ENCODE results near the gene DHRS3.

DHRS3 gene

GRCh38 chr1:12552951-12553921, 64.8 kb downstream of the DHRS3 start:
- DNase-seq (ENCODE audit: low read depth): no peak

DNA sequence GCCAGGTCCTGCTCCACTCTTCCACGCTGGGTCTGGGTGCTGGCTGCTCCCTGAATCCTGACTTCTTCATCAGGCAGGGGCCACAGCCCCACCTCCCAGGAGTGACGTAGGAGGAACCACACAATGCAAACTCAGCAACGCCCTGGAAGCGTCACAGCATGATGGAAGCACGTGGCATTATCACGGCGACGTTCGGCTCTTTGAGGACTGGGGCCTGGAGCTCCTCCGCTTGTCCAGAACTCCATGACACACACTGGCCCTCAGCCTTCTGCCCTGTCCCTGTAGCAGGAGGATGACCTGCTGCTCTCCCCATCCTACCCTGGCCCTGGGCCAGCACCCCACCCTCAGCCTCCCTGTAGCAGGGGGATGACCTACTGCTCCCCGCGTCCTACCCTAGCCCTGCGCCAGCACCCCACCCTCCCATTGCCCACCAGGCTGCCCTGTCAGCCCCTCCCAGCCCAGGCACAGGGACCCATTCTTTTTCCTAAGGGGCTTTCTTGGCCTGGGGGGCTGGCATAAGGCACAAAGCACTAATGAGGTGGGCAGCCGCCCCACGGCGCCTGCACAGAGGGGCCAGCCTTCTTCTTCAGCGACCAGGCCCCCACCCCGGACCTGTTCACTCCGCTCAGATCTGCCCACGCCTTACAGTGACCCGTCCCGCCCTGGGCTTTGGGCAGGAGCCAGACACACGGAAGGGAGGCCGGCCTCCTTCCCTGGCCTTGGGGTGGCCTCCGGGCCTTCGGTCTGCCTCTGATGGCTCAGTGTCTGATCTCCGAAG, 65.7 kb downstream of the DHRS3 start:
- DNase-seq (ENCODE audit: low read depth): no peak

DNA sequence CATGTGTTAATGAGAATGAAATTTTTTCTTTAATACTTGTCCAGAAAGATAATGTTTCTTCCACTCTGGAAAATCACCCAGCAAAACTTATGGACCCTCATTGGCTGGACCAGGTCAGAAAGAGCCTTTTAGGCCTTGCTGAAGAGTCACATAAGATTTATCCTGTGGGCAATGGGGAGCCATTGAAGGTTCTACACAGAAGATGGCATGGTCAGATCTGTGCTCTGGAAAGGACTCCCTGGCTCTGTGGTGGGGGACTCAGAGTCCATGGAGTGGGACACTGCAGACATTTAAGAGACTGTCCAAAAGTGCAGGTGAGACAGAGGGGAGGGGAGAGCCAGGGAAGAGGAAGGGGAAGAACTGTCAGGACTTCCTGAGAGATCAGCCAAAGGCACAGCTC, 66.4 kb downstream of the DHRS3 start:
- DNase-seq (ENCODE audit: low read depth): no peak

- peak; percentile 56 for DNase-seq (ENCODE audit: low read depth)
Observed at GRCh38 chr1:12549460-12550349, 68.3 kb downstream of the DHRS3 start.

GRCh38 chr1:12548973-12549459, 69.0 kb downstream of the DHRS3 start:
- DNase-seq (ENCODE audit: low read depth): no peak

DNA sequence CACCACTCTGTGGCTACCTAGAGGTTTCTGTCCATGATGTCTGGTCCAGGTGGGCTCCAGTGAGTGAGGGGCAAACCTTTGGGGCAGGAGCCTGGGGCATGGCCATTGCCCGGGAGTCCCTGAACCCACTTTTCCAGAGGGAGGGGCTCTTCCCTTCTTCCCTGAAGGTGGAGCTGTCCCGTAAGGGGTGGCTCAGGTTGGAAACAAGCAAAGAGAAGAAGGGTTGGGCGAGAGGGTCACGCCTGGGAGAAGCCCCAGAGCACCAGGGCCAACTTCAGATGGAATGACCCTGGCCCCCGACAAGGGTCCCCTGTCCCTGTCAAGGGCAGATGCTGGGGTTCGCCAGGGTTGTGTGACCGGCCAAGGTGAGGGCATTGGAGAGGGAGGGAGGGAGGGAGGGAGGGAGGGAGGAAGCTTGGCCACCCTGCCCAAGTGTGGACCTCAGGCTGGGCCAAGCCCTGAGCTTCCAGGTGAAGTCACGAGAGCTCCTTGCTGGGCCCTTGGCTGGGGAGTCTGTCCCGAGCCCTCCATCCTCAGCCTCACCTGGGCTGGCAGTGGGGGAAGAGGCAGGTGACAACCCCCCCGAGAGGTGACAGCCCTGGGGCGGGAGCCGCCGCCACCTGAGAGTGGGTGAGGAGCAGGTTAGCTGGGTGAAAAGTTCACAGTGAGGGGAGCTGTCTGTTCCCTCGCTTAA, 69.6 kb downstream of the DHRS3 start:
- DNase-seq (ENCODE audit: low read depth): no peak

DNA sequence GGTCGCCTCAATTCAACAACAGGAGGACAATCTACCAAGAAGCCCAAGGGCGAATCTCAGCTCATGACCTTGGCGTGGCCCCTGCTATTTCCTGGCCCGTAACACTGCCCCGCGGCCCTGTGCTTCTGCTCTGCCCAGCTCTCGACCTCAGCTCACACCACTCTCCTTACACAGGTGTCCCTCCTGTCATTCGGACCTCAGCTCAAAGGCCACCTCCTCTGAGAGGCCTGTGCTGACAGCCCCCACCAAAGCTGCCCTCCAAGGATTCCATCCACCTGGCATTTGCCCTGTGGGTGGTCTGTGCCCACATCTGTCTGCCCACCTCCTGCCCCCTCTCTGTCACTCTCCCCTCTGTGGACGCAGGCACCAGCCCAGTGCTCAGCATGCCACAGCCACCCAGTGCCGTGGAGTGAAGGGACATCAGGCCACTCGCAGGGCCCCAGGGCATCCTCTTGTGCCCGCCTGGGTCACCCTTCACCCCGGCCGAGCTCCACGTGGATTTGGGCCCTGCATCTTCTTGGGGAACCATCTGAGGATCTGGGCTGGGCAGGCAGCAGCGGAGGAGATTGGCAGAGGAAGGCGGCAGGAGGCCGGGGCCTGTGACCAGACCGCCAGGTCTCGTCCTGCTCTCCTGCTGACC, 70.3 kb downstream of the DHRS3 start:
- no peak for DNase-seq (ENCODE audit: low read depth)

GRCh38 chr1:12546771-12547585, 71.0 kb downstream of the DHRS3 start:
- no peak for DNase-seq (ENCODE audit: low read depth)

DNA sequence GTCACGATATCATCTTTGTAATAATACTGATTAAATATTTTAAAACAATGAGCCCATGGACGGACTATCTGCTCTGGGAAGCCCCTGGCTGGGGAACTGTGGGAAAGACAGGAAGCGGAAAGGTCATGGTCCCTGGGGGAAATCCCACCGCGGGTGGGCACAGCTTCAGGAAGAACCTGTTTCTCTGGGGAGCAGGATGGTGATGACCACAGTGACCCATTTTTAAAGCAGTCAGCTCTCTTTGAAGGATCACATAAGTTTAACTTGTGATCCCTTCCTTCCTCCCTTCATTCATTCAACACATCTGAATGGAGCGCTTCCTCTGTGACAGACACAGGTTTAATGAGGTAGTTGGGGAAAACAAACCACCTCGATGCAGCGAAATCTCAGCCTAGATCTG, 73.0 kb downstream of the DHRS3 start:
- DNase-seq (ENCODE audit: low read depth): no peak

GRCh38 chr1:12544357-12544756, 73.7 kb downstream of the DHRS3 start:
- no peak for DNase-seq (ENCODE audit: low read depth)

DNA sequence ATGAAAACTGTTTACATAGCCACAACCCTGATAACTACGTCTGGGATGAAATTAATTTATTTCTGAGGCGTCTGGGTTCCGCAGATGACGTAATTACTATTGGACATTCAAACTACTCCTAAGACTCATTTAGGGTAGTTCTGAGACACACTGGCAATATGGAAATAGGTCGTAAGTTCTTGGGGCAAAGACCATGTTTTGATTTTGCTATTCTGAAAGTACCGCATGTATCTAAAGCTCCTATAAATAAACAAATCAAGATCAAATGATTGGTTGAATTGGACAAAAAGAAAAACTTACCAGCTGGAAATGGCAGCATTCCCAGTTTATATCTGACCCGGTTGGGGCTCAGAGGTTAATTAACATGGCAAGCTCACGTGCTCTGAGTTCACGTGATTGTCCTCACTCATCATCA, 74.3 kb downstream of the DHRS3 start:
- no peak for DNase-seq (ENCODE audit: low read depth)

GRCh38 chr1:12542616-12543592, 75.1 kb downstream of the DHRS3 start:
- DNase-seq (ENCODE audit: low read depth): no peak

DNA sequence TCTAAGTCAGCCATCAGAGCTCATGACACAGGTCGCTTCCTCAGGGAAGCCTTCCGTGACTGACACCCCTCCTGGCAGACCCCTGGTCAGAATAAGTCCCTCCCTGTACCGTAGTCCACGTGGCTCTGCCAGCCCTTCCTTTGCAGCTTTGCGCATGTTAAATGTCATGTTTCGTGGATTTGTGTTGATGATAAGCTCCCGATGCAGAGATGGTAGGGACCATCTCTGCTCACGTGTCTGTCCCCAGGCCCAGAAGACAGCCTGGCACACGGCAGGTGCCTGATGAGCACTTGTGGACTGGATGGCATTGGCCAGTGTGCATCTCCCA, 75.9 kb downstream of the DHRS3 start:
- no peak for DNase-seq (ENCODE audit: low read depth)

- no peak for DNase-seq (ENCODE audit: low read depth)
Observed at GRCh38 chr1:12541274-12542137, 76.5 kb downstream of the DHRS3 start.

DNA sequence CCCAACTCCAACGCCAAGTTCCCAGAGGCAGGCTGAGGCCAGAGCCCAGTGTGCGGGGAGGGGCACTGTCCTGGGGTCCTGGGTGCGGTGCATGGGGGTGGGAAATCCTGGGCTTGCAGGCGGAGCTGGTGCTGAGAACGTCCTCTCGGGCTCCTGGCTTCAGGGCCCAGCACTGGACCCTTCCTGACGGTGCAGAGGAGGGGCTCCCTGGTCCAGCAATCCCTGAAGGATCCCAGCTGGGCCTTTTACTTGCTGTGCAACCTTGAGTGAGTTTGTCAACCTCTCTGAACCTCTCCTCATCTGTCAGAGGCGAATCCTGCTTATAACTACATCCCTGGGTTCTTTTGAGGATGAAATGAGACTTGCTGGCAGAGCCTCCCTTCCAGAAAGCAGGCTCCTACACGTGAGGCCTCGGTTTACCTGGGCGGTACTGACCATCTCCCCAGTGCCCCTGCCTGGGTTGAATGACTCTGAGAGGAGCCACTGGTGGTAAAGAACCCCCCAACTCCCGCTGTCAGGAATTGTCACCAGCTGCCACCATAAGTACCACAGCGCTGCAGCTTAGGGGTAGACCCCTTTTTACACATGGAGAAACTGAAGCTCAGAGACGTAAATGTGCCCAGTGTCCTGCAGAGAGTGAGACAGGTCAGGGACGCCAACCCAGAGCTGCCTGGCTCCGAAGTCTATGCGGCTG, 77.3 kb downstream of the DHRS3 start:
- no peak for DNase-seq (ENCODE audit: low read depth)

- peak; percentile 80 for DNase-seq (ENCODE audit: low read depth)
Observed at GRCh38 chr1:12539705-12540579, 78.1 kb downstream of the DHRS3 start.
